ENCODE measurements around the gene ELP5. TPM values are rescaled to one million over a fixed set of nuclear protein-coding genes. Genes with fewer than 3 reads are reported as not detected.

ELP5 gene
- total RNA-seq, 1 donor from 2014 or later: 37.6 TPM

DNA sequence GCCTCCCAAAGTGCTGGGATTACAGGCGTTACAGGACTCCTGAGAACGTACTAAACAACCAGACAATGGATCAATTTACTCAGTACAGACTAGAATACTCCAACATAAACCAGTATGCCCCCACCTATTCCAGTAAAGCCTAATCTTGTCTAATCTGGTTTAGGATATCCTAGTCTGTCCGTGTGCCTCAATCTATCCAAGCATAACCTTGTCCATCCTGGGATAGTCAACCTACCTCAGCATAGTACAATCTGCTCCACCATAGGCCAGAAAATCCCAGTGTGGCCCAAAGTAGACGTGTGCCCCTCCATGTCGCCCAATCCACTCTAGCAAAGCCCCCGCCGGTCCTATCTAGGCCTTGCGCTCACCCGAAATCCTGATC, 18.3 kb upstream of the ELP5 start:
- DNase-seq (ENCODE audit: extremely low spot score, unreplicated experiment): no peak
- peak overlapping the region; percentile 97 for H3K27ac Mint-ChIP-seq (ENCODE audit: unreplicated experiment)
- H3K9me3 Mint-ChIP-seq (ENCODE audit: unreplicated experiment): no peaks in the 10 kb centered on the region
- peaks cover 36% of the 10 kb centered on the region for H3K36me3 Mint-ChIP-seq (ENCODE audit: unreplicated experiment)
- H3K4me3 Mint-ChIP-seq (ENCODE audit: unreplicated experiment): peak overlapping the region; percentile 95
- peaks cover 50% of the 10 kb centered on the region for H3K4me1 Mint-ChIP-seq (ENCODE audit: unreplicated experiment)
- TF ChIP-seq, protein P1, sequence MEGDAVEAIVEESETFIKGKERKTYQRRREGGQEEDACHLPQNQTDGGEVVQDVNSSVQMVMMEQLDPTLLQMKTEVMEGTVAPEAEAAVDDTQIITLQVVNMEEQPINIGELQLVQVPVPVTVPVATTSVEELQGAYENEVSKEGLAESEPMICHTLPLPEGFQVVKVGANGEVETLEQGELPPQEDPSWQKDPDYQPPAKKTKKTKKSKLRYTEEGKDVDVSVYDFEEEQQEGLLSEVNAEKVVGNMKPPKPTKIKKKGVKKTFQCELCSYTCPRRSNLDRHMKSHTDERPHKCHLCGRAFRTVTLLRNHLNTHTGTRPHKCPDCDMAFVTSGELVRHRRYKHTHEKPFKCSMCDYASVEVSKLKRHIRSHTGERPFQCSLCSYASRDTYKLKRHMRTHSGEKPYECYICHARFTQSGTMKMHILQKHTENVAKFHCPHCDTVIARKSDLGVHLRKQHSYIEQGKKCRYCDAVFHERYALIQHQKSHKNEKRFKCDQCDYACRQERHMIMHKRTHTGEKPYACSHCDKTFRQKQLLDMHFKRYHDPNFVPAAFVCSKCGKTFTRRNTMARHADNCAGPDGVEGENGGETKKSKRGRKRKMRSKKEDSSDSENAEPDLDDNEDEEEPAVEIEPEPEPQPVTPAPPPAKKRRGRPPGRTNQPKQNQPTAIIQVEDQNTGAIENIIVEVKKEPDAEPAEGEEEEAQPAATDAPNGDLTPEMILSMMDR (IDR thresholded peaks at IDR 0.05): no peak
- H3K27me3 Mint-ChIP-seq (ENCODE audit: unreplicated experiment): no peaks in the 10 kb centered on the region

DNA sequence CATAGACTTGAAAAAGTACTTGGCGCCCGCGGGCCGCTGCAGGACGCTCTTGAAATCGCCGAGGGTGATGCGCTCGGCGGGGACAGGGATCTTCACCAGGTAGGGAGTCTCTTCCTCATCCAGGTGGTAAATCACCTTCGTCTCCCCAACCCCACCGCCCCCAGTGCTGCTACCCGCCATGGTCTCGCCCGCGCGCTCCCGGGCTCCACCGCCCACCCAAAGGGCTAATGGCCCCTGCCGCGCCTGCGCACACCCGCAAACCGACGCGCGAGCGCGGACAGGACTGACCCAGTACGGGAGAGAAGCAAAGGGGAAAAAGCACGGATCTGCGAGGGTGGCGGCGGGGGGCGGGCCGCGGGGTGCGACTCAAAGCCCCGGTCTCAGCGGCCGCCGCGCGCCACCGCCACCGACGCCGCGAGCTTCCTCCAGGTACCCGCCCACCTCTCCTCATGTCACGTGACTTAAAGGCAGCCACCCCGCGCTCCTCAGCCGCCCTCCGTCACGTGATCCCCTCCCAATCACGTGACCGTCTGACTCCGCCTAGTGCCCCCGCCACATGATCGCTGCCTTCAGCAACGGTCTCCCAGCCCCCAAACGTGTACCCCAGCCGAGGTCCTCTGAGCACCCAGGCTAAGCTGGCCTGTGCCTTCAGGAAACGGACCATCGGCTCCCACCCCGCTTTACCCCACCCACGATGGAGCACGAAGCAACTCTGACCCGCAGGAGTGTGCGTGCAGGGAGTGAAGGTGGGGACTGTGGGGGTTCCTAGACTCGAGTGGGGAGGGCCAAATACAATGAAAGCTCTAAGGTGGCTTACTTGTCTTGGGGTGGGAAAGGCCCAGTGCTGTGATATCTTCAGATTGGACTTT, 17.7 kb upstream of the ELP5 start, which contains the start of gene DVL2:
TSS of gene DVL2 (minus strand) at position 435 of the 869 bp plus-strand sequence. CDS start at position 180, 255 bp downstream.
- TF ChIP-seq, protein P1 (IDR thresholded peaks at IDR 0.05): no peak
- H3K36me3 Mint-ChIP-seq (ENCODE audit: unreplicated experiment): peaks cover 31% of the 10 kb centered on the region

GRCh38 chr17:7235693-7236665, 16.0 kb upstream of the ELP5 start:
- no peak for DNase-seq (ENCODE audit: extremely low spot score, unreplicated experiment)
- no peaks in the 10 kb centered on the region for H3K27me3 Mint-ChIP-seq (ENCODE audit: unreplicated experiment)
- TF ChIP-seq, protein P1 (IDR thresholded peaks at IDR 0.05): no peak
- H3K27ac Mint-ChIP-seq (ENCODE audit: unreplicated experiment): peak overlapping the region; percentile 97
- H3K9me3 Mint-ChIP-seq (ENCODE audit: unreplicated experiment): no peaks in the 10 kb centered on the region
- H3K36me3 Mint-ChIP-seq (ENCODE audit: unreplicated experiment): peaks cover 27% of the 10 kb centered on the region
- H3K4me3 Mint-ChIP-seq (ENCODE audit: unreplicated experiment): peak overlapping the region; percentile 50
- H3K4me1 Mint-ChIP-seq (ENCODE audit: unreplicated experiment): peaks cover 61% of the 10 kb centered on the region

More for the DNA sequence above, 17.7 kb upstream of the ELP5 start, which contains the start of gene DVL2:
- DNase-seq (ENCODE audit: extremely low spot score, unreplicated experiment): peak; percentile 98
- H3K9me3 Mint-ChIP-seq (ENCODE audit: unreplicated experiment): no peaks in the 10 kb centered on the region
- no peaks in the 10 kb centered on the region for H3K27me3 Mint-ChIP-seq (ENCODE audit: unreplicated experiment)
- H3K4me1 Mint-ChIP-seq (ENCODE audit: unreplicated experiment): peaks cover 50% of the 10 kb centered on the region
- peak within 1 kb of the TSS; percentile 95 for H3K4me3 Mint-ChIP-seq (ENCODE audit: unreplicated experiment)
- peak within 1 kb of the TSS; percentile 97 for H3K27ac Mint-ChIP-seq (ENCODE audit: unreplicated experiment)

DNA sequence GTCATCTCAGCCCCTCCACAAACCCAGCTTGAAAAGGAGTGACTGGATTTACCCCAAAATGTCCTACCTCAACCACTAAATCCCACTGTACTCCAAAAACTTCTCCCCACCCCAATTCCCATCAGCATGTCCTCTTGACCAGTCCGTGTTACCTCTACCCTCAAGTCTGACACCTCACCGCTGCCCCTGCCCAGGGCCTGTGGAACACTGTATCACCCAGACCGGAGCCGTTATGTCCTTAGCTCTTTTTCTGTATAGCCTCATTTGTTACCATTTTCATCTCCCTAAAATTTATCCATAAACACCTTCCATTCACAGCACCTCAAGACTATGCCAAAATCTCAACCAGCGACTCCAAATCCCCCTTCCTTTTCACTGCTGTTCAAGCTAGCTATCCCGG, 15.2 kb upstream of the ELP5 start:
- Mint-ChIP-seq H3K27me3 (ENCODE audit: unreplicated experiment) (no peaks in the 10 kb centered on the region), H3K9me3 (ENCODE audit: unreplicated experiment) (no peaks in the 10 kb centered on the region), H3K4me1 (ENCODE audit: unreplicated experiment) (peaks cover 64% of the 10 kb centered on the region), H3K4me3 (ENCODE audit: unreplicated experiment) (peak overlapping the region; percentile 99), H3K27ac (ENCODE audit: unreplicated experiment) (peak overlapping the region; percentile 68), H3K36me3 (ENCODE audit: unreplicated experiment) (peaks cover 36% of the 10 kb centered on the region)
- TF ChIP-seq, protein P1 (IDR thresholded peaks at IDR 0.05): no peak
- DNase-seq (ENCODE audit: extremely low spot score, unreplicated experiment): no peak
